GM12801 (cell line): ENCODE results near the gene ANKRD33B.

Experiments used
- TF ChIP-seq, protein P1 (sequence below): IDR thresholded peaks from one replicate; pipeline ENCODE4 v1.5.1; 2011; ENCODE audit warnings: control low read depth; ENCODE audit not compliant: insufficient read length; ENCODE audit errors: extremely low read depth

The ANKRD33B gene

DNA sequence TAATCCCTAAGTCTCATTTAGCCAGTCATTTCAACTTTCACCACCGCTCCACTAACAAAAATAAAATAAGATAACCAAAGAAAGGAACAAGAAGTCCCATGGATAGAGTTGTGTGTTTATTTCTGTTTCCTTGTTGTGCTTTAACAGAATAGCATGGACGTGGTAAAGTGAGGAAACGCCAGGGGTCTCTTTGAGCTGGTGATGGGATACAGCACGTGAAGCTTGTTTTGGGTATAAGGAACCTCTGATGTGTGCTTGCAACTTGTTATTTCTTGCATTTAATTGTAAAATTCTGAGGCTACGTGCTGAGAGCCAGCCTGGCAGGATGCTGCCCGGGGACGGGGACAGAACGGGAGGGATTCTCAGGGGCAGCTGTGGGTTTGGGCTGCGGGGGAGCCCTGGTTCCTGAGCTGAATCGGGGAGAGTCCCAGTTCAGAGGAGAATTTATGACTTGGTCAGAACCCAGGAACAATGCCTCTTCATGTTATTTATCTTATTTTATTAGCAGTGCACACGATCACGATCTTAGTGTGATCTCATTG, 63.4 kb downstream of the ANKRD33B start:
- TF ChIP-seq, protein P1, sequence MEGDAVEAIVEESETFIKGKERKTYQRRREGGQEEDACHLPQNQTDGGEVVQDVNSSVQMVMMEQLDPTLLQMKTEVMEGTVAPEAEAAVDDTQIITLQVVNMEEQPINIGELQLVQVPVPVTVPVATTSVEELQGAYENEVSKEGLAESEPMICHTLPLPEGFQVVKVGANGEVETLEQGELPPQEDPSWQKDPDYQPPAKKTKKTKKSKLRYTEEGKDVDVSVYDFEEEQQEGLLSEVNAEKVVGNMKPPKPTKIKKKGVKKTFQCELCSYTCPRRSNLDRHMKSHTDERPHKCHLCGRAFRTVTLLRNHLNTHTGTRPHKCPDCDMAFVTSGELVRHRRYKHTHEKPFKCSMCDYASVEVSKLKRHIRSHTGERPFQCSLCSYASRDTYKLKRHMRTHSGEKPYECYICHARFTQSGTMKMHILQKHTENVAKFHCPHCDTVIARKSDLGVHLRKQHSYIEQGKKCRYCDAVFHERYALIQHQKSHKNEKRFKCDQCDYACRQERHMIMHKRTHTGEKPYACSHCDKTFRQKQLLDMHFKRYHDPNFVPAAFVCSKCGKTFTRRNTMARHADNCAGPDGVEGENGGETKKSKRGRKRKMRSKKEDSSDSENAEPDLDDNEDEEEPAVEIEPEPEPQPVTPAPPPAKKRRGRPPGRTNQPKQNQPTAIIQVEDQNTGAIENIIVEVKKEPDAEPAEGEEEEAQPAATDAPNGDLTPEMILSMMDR: no peak

DNA sequence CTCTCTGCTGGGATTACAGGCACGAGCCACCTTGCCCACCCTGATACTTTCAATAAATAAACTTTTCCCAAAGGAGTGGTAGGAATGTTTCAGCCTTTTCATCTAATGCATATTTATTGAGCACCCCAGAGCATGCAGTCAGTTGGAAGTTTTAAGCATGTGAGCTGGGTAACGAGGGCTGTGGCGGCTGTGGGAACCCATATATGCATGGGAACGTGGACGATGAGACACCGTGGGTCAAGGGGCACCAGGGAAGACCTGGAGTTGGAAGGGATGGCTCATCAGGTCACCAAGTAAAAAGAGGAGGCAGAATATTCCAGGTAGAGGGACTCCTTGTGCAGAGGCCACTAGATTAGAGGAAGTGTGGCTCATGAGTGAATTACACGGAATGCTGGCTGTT, 64.7 kb downstream of the ANKRD33B start:
- TF ChIP-seq, protein P1: no peak

DNA sequence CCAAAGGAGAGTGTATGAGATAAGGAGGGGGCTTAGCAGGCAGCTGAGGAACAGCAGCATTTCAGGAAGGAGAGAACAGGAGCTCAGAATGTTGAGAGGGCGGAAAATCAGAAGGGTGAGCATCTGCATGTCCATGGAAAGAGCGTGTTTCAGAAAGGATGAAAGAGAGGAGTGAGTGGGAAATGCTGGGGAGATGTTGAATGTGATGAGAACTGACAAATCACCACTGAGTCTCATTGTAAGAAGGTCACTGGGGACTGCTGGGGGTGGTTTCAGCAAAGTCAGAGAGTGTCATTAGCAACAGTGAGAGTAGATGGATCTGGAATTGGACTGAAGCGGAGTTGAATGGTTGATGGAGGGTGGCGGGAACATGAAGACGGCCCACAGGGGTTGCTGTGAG, 65.8 kb downstream of the ANKRD33B start:
- TF ChIP-seq, protein P1: no peak

DNA sequence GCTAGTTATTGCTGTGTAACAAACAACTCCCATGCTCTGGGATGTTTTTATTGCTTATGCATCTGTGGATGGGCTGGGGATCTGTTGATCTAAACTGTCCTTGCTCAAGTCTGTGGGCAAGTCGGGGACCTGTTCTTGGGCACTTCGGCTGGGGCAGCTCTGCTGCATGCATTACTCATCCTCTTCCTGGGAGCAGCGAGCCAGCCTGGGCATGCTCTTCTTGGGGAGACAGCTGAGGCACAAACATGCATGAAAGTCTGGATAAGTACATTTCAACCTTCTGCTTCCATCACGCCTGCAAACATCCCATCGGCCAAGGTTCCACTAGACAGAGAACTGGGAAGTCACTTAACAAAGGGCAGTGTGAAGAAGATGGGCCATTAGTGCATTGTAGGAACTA, 66.3 kb downstream of the ANKRD33B start:
- TF ChIP-seq, protein P1: no peak

DNA sequence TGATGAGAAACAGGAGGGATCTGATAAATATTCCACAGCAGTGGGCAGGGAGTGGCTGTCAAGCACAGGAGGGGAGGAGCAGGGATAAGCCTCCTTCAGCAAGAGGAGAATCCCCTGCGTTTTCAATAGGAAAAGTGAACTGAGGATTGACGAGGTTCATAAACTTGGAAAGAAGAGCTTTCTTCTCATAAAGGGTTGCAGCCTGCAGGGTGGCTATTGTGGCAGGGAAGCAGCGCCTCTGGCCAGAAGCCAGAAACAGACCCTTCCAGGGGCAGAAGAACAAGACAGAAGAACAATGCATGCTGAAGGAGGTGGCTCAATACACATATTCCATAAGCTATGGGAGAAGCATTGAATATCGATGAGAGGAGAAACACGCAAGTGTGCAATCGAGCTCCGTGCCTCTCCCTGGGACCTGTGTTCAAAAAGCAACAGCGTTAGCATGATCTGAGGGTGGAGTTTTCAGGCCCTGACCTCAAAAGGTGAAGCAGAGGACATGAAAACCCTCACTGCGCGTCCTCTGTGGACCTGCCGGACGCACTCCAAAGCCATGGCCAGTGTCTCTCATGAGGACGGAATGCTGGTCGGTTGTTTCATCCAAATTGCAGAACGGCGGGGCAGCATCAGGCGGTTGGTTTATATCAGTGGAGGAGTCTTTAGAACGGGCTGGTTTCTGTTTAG, 67.6 kb downstream of the ANKRD33B start:
- TF ChIP-seq, protein P1: no peak

DNA sequence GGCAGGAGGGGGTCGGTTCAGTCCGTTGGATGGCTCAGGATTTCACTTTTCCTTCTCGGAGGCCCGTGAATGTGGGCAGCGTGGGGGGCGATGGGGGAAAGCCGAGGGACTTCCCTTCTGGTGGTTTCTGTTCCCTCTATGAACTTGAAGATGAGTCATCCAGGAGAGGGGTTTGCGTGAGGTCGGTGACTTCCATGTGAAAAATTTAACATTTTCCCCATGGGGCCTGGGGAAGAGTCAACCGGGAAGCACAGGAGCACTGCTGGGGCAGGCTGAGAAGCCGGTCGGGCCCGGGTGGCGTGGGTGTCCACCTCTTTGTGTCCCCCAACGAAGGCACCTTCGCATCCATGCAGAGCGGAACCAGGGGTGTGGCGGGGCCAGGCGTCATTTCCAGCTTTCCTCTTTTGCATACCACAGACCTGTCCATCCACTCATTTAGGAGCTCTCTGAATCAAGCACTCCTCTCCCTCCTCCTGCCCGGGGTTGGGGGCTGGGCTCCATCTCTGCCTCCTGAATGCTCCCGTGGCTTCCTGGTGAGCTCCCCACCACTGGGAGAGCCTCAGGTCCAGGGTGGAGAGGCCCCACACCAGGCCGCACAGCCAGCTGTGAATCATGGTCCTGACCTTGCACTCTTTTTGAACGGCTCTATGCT, 68.4 kb downstream of the ANKRD33B start:
- TF ChIP-seq, protein P1: no peak

DNA sequence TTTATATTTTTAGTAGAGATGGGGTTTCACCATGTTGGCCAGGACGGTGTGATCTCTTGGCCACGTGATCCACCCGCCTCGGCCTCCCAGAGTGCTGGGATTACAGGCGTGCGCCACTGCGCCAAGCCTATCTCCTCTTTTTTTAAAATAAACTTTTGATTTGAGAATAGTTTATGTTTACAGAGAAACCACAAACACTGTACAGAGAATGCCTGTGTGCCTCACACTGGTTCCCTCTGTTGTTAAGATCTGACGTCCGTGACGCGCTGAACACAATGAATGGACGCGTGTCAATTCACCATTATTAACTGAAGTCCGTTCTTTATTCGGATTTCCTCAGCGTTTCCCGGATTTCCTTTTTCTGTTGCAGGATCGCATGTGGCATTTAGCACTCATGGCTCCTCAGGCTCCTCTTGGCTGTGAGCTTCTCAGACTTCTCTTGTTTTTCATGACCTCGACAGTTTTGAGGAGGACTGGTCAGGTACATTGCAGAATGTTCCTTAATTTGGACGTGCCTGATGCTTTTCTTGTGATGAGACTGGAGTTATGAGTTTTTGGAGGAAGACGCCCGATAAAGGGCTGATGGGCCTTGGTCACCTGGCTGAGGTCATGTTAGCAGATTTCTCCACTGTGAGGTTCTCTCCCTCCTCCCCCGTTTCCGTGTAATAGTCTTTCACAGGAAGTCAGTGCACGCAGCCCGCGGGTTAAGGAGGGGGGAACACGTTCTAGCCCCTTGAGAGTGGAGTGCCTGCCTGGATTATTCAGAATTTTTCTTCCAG, 69.6 kb downstream of the ANKRD33B start:
- TF ChIP-seq, protein P1: no peak
